ENCODE data around the gene SLC26A5.
"Not testable (repeated sequence)": the region's sequence is repeated elsewhere in the genome, so short reads cannot be mapped to it uniquely, and the experiment has no call there.

Gene SLC26A5

DNA sequence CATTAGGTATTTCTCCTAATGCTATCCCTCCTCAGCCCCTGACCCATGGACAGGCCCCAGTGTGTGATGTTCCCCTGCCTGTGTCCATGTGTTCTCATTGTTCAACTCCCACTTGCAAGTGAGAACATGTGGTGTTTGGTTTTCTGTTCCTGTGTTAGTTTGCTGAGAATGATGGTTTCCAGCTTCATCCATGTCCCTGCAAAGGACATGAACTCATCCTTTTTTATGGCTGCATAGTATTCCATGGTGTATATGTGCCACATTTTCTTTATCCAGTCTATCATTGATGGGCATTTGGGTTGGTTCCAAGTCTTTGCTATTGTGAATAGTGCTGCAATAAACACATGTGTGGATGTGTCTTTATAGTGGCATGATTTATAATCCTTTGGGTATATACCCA, 46.3 kb downstream of the SLC26A5 start:
- DNase-seq (ENCODE audit: low spot score) = not testable (repeated sequence)

DNA sequence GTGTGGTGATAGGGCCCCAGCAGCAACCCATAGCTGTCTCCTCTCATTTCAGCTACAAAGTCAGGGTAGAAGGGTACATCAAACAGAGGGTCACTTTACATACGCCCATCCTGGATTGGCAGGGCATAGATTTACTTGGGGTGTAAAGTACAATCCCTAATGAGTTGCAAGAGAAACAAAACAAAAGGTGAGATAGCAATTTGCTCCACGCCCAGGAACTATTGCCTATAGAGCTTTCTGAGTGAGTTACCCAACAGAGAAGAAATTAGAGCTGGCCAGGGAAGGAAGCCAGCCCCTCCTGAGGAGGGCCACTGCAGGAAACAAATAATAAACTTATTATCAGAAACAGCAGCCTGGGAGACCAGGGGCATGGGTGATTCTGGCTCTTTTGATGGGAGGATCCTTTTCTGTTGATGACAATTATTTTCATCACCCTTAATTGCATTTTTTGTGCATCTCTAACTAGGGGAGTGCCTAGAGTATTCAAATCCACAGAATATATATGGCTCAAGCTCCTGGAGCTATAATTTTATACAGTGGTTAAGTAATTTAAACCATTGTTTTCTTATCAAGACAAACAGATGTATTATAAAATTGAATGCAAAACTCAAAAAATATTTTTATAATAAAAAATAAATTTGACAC, 47.4 kb downstream of the SLC26A5 start:
- DNase-seq (ENCODE audit: low spot score) = no peak

DNA sequence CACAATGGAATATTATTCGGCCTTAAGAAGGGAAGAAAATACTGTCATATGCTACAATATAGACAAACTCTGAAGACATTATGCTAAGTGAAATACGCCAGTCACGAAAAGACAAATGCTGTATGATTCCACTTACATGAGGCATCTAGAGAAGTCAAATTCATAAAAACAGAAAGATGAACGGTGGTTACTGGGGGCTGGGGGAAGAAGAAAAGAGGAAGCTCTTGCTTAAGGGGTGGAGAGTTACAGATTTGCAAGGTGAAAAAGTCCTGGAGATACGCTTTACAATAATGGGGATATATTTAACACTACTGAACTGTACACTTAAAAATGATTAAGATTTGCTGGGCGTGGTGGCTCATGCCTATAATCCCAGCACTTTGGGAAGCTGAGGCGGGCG, 49.5 kb downstream of the SLC26A5 start:
- no peak for DNase-seq (ENCODE audit: low spot score)

DNA sequence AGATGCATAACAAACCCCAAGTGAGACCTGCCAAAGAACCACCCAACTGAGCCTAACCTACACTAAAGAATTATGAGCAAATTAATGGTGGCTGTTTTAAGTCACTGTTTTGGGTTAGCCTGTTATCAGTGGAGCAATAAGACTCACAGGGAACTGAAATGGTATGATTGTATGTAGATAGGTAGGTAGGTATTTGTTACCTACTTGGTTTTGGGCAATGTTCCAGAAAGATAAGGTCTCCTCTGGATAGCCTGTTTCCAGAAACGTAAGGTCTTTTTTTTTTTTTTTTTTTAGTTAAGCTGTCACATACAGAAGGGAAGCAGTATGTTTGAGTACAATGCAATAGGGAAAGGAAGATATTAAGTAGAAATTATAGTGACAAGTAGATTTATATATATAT, 50.9 kb downstream of the SLC26A5 start:
- DNase-seq (ENCODE audit: low spot score) = no peak

DNA sequence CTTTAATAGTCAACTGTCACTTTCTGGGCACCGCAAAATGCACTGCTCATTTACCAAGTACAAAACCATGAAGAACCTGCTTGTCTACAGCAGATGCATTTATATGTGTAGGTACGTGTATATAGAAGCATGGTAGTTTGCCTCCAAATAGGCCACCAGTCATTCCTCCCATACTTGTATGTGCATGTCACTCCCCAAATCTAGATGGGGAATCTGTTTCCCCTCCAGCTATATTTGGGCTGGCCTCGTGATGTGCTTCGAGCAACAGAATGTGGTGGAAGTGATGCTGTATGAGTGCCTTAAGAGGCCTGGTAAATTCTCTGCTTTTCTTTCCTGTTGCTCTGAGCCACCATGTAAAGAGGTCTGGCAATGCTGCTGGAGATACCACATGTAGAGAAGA, 51.4 kb downstream of the SLC26A5 start:
- DNase-seq (ENCODE audit: low spot score) = no peak

DNA sequence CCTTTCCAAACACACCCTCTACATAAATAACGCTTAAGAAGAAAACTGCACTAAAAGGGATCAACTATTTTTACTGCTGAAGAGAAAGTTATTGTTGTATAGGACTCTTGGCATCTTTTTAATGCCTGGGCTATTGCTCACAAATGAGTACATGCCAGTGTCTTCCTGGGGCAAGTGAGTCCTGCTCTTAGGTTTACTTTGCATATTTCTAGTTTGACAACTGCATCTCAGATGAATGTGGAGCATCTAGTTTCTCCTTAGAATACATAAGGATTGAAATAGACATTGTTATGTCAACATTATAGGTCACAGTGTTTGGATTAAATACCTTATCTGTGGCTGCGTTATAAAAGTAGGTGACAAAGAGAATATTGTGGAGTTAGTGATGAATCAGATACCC, 54.0 kb downstream of the SLC26A5 start:
- no peak for DNase-seq (ENCODE audit: low spot score)

DNA sequence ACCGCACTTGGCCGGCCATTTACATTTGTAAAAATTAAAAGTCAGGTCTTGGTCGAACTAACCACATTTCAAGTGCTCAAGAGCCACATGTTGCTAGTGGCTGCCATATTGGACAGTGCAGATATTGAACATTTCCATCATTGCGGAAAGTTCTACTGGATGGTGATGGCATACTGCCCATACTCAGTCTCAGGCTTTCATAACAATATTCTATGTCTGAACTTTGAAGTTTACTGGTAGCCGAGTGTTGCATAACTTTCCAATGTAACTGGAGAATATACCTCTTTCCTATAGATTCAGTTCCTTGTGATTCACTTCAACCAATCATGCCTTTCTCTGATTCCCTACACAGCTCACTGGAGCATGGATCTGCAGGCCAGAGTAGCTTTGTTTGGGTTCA, 54.9 kb downstream of the SLC26A5 start:
- no peak for DNase-seq (ENCODE audit: low spot score)

DNA sequence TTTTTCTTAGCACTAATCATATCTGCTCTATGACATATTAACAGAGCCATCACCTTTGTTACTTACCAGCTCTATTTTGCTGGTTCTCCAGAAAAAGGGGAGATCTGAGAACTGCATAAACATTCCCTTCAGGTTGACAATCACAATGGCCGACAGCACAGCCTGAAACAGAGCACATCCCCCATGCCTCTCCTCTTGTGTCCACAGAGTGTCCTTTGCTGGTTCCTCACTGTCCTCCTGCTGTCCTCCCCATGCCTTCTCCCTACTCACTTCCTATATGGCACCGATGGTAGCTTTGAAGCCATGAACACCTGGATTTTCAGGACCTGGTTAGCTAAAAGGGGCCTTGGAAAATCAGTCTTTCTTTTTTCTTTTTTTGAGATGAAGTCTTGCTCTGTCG, 56.7 kb downstream of the SLC26A5 start:
- DNase-seq (ENCODE audit: low spot score) = no peak

DNA sequence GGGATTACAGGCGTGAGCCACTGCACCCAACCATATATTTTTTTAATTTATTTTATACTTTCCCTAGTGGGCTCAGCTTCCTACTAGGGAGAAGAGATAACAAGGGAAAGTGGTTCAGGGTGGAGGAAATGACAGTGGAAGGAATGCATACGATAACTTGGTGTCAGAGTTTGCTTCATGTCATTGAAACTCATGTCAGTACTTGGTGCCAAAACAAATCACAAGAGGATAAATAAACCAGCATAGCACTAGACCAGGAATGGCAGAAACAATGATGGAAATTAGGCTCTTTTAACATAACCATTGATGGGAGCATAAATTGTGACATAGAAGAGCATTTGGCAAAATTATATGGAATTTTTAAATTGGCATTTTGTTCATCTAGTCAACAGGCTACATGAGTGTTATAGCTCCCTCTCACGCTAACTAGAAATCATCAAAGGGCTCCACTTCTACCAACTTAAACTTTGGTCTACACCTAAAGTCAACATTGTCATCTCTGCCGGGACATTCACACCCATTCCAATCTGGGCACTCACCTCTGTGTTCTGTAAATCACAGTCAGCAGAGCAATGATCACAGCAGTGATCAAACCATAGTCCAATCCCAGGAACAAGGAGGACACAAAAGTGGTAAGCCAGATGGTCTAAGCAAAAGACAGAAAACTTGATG, 57.4 kb downstream of the SLC26A5 start:
- no peak for DNase-seq (ENCODE audit: low spot score)

DNA sequence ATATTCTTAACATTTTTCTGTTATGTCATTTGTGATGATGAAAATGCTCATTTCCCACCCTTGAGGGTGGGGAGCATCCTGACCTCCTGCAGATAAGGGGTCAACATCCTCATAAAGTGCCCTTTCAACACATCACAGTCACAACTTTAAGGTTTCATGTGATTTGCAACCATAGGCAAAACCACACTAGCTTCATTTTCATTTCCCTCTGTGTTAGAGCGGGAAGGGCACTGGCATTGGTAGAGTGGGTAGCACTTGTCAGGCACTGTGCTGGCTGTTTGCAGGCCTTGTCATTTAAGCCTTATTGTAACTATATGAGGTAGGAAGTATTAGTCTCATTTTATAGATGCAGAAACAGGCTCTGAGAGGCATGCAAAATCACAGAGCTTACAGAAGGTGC, 58.8 kb downstream of the SLC26A5 start:
- no peak for DNase-seq (ENCODE audit: low spot score)

DNA sequence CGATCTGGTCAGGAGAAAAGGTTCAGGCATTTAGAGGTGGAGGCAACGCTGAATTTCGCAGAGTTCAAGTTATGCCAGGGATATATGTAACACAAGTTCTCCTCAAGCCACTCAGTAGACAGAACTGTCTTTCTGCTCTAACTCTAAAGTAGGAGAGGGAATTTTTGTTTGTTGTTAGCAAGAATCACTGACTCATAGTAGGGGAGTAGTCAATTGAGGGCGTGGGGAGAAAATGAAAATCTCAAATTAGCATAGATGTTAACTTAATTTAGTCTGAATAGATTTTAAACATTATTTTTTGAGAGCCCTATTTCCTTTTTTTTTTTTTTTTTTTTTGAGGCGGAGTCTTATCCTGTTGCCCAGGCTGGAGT, 64.0 kb downstream of the SLC26A5 start:
- no peak for DNase-seq (ENCODE audit: low spot score)

DNA sequence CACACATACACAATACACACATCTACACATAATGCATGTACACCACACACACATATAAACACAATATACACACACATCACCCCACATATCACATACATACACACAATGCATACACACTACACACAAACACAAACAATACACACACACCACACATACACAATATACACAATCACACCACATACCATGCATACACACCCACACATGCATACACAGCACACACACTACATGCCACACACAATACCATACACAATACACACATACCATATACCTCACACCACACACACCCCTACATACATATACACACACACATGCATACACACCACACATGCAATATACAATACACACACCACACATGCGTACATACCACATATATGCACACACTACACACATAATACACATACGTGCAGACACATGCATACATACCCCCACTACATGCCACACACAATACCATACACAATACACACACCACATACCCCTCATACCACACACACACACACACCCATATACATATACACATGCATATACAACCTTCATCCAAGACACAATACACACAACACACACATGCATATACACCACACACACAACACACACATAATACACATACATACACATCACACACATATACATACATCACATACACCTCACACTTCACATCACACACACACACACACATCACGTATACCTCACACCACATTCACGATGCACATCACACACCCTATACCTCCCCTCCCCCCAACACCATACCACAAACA, 64.6 kb downstream of the SLC26A5 start:
- no peak for DNase-seq (ENCODE audit: low spot score)

DNA sequence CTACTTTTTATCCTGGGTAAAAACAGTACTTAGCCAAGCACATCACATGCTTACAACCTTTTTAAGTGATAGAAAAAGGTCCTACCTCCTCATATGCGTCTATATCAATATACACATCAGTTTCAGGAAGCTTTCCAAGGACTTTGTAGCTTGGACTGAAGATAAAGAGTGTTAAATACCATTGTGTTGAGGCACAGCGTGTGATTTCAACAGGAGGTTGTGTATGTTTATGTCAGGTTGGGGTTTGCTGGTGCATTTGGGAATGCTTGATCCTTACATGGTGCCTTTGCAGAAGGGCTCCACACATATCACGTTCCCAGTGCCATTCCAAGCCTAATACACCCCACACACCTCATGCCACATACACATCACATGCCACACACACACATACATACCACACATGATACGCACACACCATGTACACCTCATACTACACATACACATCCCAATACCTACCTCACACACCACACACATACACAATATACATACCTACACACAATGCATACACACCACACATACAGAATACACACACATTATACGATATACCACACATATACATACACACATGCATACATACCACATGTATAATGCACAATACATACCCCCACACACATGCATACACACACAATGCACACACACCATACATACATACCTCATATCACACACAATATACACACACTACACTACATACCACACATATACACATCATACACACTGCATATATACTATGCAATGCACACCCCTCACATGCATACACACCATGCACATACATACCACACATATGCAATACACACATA, 65.4 kb downstream of the SLC26A5 start:
- DNase-seq (ENCODE audit: low spot score) = no peak

DNA sequence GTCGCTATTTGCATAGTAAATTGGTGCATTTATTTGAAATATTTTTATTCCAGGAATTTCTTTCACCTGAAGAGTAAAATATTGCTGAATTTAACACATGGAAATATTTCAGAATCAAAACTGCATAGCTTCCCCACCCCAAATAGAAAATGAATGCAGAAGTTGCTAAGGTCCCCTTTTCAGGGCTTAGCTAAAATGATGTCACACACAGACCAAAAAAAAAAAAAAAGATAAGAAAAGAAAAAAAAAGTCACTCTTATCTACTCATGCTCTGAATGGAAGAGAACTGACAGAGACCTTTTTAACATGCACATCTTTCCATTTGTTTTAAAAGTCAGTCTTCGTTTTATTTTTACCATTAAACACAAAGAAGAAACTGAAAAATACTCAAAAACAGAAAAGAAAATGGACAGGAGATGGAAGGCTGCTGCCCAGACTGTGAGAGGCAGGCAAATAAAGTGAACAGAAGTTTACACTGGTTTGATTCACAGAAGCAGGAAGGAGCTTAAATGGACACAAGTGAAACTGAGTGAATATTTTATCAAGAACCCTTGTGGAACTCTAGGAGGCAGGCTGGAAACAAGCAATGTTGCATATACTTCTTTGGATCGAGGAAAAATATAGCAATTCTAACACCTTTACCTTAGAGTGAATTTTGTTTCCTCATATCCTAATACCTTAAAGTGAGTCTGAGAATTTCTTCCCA, 66.6 kb downstream of the SLC26A5 start:
- no peak for DNase-seq (ENCODE audit: low spot score)

DNA sequence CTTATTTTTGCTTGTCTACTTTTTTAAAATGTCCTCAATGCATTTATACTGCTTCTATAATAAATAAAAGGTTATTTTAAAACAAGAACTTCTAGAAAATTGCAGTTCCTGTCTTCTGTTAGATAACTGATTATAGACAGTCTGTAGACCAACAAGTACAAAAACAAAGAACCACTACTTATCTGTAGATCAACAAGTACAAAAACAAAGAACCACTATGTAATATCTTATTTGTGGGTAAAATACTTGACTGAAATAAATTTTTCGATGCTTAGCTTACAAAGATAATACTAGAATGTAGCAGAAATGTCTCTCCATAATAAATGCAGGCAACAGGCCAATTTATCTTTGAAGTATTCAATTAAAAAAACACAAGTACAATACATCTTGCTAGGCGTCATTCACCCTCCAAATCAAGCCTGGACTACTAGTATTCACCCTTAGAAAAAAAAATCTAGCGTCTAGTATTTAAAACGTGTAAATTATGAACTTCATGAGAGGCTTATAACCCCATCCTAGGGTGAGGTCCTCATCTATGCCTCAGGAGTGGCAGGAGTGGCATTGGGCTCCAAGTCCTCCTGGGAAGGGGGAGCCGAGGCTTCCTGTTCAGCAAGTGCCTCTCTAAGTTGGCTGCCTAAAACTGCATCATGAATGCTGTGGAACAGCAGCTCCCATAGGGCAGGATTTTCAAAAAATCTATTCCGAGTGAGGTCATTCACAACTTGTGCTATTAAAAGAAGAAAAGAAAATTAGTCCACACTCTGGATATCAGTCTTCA, 72.0 kb downstream of the SLC26A5 start:
- DNase-seq (ENCODE audit: low spot score) = no peak

DNA sequence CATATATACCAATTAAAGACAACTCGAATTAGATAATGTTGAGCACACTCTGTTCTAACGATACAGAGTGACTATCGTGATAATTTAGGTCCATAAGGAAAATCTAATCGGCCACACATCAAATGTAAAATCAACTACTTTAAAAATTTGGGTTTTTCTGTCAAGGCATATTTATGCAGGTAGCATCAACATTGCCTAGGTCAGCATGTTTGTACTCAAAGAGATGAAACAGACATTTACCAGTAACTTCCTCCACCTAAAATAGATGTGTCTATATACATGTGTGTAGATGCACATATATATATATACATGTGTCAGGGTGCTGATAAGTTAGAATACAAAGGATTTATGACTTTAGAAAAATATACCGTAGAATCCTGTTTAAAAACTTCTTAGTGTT, 76.6 kb downstream of the SLC26A5 start:
- DNase-seq (ENCODE audit: low spot score) = no peak

DNA sequence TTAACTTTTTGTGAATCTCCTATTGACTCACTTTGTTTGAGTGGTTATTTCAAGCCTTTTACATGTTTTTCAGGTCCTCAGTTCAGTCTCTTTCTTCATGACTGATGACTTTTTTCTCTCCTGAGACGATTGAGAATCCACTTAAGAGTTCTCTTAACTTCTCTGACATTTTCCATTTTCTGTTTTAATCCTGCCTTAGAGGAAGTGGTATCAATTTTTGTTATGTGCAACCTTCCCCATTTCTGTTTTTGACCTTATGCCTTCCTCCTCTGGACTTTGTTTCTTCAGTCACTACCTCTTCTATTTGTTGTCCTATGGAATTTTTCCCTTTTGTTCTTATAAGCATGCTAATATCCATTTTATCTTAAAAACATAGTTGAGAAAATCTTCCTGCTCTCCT, 96.2 kb downstream of the SLC26A5 start:
- DNase-seq (ENCODE audit: low spot score) = no peak

DNA sequence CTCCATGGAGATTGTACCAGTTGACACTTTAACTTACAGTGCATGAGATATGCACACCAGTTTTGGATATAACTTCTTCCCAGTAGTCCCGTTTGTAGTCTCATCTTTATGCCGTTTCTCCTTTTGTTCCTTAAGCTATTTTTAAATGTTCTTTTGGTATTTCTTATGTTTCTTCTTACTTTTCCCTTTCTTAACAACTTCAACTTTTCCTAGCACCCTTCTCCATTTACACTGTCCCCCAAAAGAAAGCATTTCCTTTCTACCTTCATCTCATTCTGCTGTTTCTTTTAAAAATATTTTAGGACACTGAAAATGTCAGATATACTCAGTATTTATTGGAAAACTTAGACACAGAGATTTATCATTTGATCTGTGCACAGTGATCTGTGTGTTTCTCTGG, 97.0 kb downstream of the SLC26A5 start:
- no peak for DNase-seq (ENCODE audit: low spot score)

DNA sequence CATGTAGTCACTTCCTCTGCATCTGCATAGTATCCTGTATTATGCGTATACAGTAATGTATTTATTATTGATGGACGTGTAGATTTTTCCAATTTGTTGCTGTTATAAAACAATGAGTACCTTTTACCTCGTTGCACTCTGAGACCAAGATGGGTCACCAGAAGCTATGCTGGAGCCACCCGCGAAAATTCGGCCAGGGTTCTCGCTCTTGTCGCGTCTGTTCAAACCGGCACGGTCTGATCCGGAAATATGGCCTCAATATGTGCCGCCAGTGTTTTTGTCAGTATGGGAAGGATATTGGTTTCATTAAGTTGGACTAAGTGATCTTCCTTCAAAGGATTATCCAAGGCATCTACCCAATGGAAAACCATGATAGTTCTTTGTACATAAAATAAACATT, 97.6 kb downstream of the SLC26A5 start:
- DNase-seq (ENCODE audit: low spot score) = no peak

DNA sequence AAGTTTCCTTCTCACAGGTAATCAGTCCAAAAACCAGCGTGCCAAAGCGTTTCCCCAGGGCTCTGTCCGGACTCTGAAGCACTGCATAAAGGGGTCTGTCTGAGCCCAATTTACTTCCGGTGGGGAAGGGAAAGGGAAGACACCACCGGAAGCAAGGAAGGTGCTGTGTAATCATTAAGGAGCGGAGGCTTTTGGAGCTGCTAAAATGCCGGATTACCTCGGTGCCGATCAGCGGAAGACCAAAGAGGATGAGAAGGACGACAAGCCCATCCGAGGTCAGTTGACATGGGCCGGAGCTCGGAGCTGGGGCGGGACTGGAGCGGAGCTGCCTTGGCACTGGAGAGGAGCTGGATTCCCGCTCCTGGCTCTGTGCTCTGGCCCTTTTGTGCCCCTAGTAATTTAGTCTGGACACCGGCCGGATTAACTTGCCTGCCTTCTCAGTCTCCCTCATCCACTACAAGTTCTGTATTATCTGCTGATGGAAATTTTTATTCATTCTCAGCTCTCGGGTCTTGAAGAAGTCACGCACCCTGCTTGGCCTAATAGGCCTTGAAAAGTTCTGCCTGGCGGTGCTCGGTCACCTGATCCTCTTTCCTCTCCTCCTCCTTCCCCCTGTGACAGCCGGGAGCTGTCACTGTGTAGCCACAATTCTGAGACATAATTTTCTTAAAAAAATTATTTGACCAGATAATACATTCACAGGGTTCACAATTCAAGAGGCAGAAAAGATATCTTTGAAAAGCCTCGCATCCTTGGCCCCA, 98.3 kb downstream of the SLC26A5 start, which contains the start of gene PSMC2:
TSS of gene PSMC2 (plus strand) at position 137 of the 761 bp plus-strand sequence. CDS start at position 206, 69 bp downstream.
- peak; percentile 89 for DNase-seq (ENCODE audit: low spot score)

All from AG08395 (cell line).